HepG2 (cell line): ENCODE measurements around the gene KRTAP12-4. TPM values are rescaled to one million over a fixed set of nuclear protein-coding genes. Genes with fewer than 3 reads are reported as not detected.

Experiments used
- ATAC-seq: fragments of 200-7000 bp; cut with Tn5 transposase; 3 replicates; pipeline ENCODE4 v1.9.1; 2020; ENCODE audit warnings: mild to moderate bottlenecking, moderate library complexity
- BruUV-seq: library from RNA; stranded (reverse); fragments of 400-500 nt; replicated peaks from 2 replicates; lab custom pipeline; 2021; lab: Mats Ljungman, UMichigan
- CTCF ChIA-PET: fragments of 300-600 bp; formaldehyde crosslinking; extraction: SDS; loops from one replicate; lab custom pipeline; 2021; ENCODE audit warnings: low total read pairs, inconsistent platforms, low intra/inter-chr PET ratio; lab: Yijun Ruan, JAX
- POLR2A ChIA-PET: fragments of 350-600 bp; sonication (Branson Sonifier 250); formaldehyde crosslinking; loops from one replicate; lab custom pipeline; 2020; ENCODE audit warnings: antibody characterized with exemption, inconsistent platforms; lab: Yijun Ruan, JAX
- DNase-seq: peaks from one replicate; pipeline ENCODE4 v3.0.0-alpha.2; 2015; ENCODE audit warnings: low spot score
- FAIRE-seq: peaks from 3 replicates; lab custom pipeline; 2011; peaks lifted over from hg19 to GRCh38; lab: Jason Lieb, UNC
- H2AFZ ChIP-seq: one replicate; pipeline ENCODE4 v1.6.1; 2011; ENCODE audit warnings: low read length, inconsistent platforms
- H3K27ac ChIP-seq: fragments of 300-600 bp; 3 replicates; pipeline ENCODE4 v1.8.0; 2011; ENCODE audit warnings: mixed run types, mild to moderate bottlenecking, mixed read lengths, low read length, inconsistent platforms; ENCODE audit not compliant: insufficient read depth; ENCODE audit errors: extremely low read length
- H3K27me3 ChIP-seq, 2 experiments: fragments of 200-600 bp in 1 of 2; 2 replicates in 1 of 2; 3 replicates in 1 of 2; pipeline versions ENCODE4 v1.6.0 to v1.8.0; 2011; ENCODE audit warnings: low read length in 2 of 2, mild to moderate bottlenecking in 2 of 2, moderate library complexity in 2 of 2, inconsistent platforms in 1 of 2; ENCODE audit not compliant: insufficient read depth in 2 of 2, control insufficient read depth in 1 of 2
- H3K36me3 ChIP-seq, 2 experiments: fragments of 200-600 bp in 1 of 2; replicated peaks in 1 of 2; 2 replicates in 1 of 2; 3 replicates in 1 of 2; pipeline versions ENCODE4 v1.5.1 to v1.8.0; 2011; ENCODE audit warnings: low read length in 2 of 2, inconsistent platforms in 1 of 2; ENCODE audit not compliant: insufficient read depth in 2 of 2, control insufficient read depth in 1 of 2
- H3K4me1 ChIP-seq: 2 replicates; pipeline ENCODE4 v1.5.1; 2012; ENCODE audit warnings: low read length, inconsistent platforms; ENCODE audit not compliant: insufficient read depth
- H3K4me2 ChIP-seq: 2 replicates; pipeline ENCODE4 v1.6.0; 2011; ENCODE audit warnings: low read depth, low read length, inconsistent platforms
- H3K4me3 ChIP-seq, 3 experiments: fragments of 200-600 bp in 1 of 3; sonication (generic), shearing (Covaris generic) in 1 of 3; replicated peaks in 1 of 3; 2 replicates each; pipeline ENCODE4 v1.5.1; 2011 to 2016; ENCODE audit warnings: low read length in 3 of 3, inconsistent platforms in 2 of 3, low read depth in 2 of 3, mild to moderate bottlenecking in 2 of 3, control low read depth in 1 of 3, mixed read lengths in 1 of 3; ENCODE audit not compliant: insufficient read depth in 1 of 3
- H3K79me2 ChIP-seq: one replicate; pipeline ENCODE4 v1.6.1; 2011; ENCODE audit warnings: low read length, inconsistent platforms; ENCODE audit not compliant: insufficient read depth
- H3K9ac ChIP-seq: 2 replicates; pipeline ENCODE4 v1.6.0; 2011; ENCODE audit warnings: mild to moderate bottlenecking, low read depth, low read length, inconsistent platforms; ENCODE audit not compliant: insufficient read depth
- H3K9me3 ChIP-seq: 2 replicates; pipeline ENCODE4 v1.5.1; 2012; ENCODE audit warnings: mild to moderate bottlenecking, low read length
- H4K20me1 ChIP-seq: 2 replicates; pipeline ENCODE4 v1.6.0; 2011; ENCODE audit warnings: inconsistent platforms, mild to moderate bottlenecking, low read length, moderate library complexity; ENCODE audit not compliant: insufficient read depth
- CENPX ChIP-seq: sonication (generic); formaldehyde crosslinking; IDR thresholded peaks from 2 replicates; pipeline ENCODE4 v1.9.0; 2021; ENCODE audit warnings: mild to moderate bottlenecking, missing genetic modification reagents, moderate library complexity
- FOXK2 ChIP-seq: fragments of 450-650 bp; IDR thresholded peaks from 2 replicates; pipeline ENCODE4 v1.6.1; 2016
- KLF6 ChIP-seq: IDR thresholded peaks from 2 replicates; pipeline ENCODE4 v1.8.0; 2016; ENCODE audit warnings: missing biosample characterization, missing genetic modification reagents
- ZNF780A ChIP-seq: sonication (generic); formaldehyde crosslinking; IDR thresholded peaks from 2 replicates; pipeline ENCODE4 v1.8.0; 2022; ENCODE audit warnings: mild to moderate bottlenecking, missing genetic modification reagents, moderate library complexity
- ZNF782 ChIP-seq: sonication (generic); formaldehyde crosslinking; IDR thresholded peaks from 2 replicates; pipeline ENCODE4 v1.4.0; 2020; ENCODE audit warnings: missing genetic modification reagents, mild to moderate bottlenecking, borderline replicate concordance
- WGBS: methylation state at CpG from one replicate; pipeline ENCODE4 v1.1.6; 2017; ENCODE audit warnings: low lambda C conversion rate; 5-methylcytosine and 5-hydroxymethylcytosine counted together
- in situ Hi-C: cut with HindIII; loops from 2 replicates; pipeline ENCODE4 v1.10.0; 2017; ENCODE audit warnings: low pct_unique_long_range_greater_than_20kb; ENCODE audit not compliant: extremely low pct_ligation_motif_present
- intact Hi-C: fragments of 100-400 bp; cut with micrococcal nuclease; formaldehyde crosslinking; loops from one replicate; pipeline ENCODE4 v1.10.0; 2022; ENCODE audit not compliant: unreplicated experiment
- polyA plus RNA-seq, 8 experiments: library from polyadenylated mRNA; depleted of rRNA in 3 of 8; stranded (reverse) in 7 of 8; unstranded in 1 of 8; fragments of >200 nt; fragmentation: Illumina TruSeq in 4 of 8; extraction: Trizol in 4 of 8; gene quantifications; 2 replicates each; pipeline versions ENCODE4 v1.2.1 to v1.2.3, GENCODE V29; 2011 to 2016; ENCODE audit warnings: low read depth in 4 of 8, missing spikeins in 1 of 8, mixed read lengths in 1 of 8; ENCODE audit not compliant: insufficient read depth in 1 of 8
- total RNA-seq, 5 experiments: library from RNA; depleted of rRNA; stranded (reverse); fragments of >200 nt; fragmentation: Illumina TruSeq; extraction: Trizol; gene quantifications; 2 replicates each; pipeline ENCODE4 v1.2.3, GENCODE V29; 2016; ENCODE audit warnings: low read depth in 1 of 5

KRTAP12-4 gene
- total and polyA plus RNA-seq, 2 of the 13 experiments (the other 11 are each of a cell fraction or from before 2014, with no cell fraction given) = not detected

DNA sequence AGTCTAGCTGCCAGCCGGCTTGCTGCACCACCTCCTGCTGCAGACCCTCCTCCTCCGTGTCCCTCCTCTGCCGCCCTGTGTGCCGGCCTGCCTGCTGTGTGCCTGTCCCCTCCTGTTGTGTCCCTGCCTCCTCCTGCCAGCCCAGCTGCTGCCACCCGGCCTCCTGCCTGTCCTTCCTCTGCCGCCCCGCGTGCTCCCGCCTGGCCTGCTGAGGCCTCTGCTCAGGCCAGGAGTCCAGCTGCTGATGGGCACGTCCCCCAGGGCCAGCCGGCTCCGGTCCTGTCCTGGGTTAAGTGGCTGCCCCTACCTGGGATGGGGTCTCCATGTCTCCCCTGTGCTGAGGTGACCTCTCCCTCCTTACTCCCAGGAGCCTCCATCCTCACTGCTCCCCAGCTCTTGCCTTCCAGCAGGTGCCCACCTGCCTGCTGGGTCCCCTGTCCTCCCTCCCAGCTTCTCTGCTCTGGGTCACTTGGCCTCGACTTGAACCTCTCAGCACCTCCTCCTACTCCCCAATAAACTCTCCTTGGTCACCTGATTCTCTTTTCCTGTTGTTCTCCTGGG, 41.7 kb downstream of the KRTAP12-4 start:
- ATAC-seq (no peak), FAIRE-seq (no peak), DNase-seq (no peak)
- no peak overlapping the region for H3K4me2 ChIP-seq
- H4K20me1 ChIP-seq = no peaks in the 10 kb centered on the region
- no peaks in the 10 kb centered on the region for H3K4me1 ChIP-seq
- H3K36me3 ChIP-seq = no peaks in the 10 kb centered on the region
- CTCF ChIA-PET = no interaction called here
- in situ Hi-C loops = no loop called here
- 59% methylated on average over 9 of the region's 13 CpGs for WGBS
- POLR2A ChIA-PET = no interaction called here
- no peaks in the 10 kb centered on the region for H3K79me2 ChIP-seq
- no peak overlapping the region for H2AFZ ChIP-seq
- H3K9me3 ChIP-seq = peaks cover 24% of the 10 kb centered on the region; the same call in 1 of the 2 replicates
- no peak overlapping the region for H3K27ac ChIP-seq
- H3K9ac ChIP-seq = no peak overlapping the region
- BruUV-seq = no TSS peak
- H3K27me3 ChIP-seq = peaks cover 2 to 28% of the 10 kb centered on the region in 2 experiments; a peak in 3 of 5 replicates
- TF ChIP-seq ZNF780A (CRISPR knock-in tag) (no peak), CENPX (CRISPR knock-in tag) (no peak)
- no peak overlapping the region for H3K4me3 ChIP-seq
- intact Hi-C loops = no loop called here

DNA sequence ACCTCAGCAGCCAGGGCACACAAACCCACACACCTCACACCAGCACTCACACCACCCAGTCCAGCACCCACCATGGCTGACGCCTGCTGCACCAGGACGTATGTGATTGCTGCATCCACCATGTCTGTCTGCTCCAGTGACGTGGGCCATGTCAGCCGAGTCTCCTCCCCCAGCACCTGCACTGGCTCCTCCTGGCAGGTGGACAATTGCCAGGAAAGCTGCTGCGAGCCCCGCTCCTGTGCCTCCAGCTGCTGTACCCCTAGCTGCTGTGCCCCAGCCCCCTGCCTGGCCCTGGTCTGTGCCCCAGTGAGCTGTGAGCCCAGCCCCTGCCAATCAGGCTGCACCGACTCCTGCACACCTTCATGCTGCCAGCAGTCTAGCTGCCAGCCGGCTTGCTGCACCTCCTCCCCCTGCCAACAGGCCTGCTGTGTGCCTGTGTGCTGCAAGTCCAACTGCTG, 42.4 kb downstream of the KRTAP12-4 start, which contains the start of gene KRTAP10-8:
KRTAP10-8 (plus strand) TSS at position 51 of the 458 bp plus-strand sequence; CDS start at position 73, 22 bp downstream.
- H2AFZ ChIP-seq = no peak within 1 kb of the TSS
- CTCF ChIA-PET = no interaction called here
- no peak within 1 kb of the TSS for H3K27ac ChIP-seq
- no peak within 1 kb of the TSS for H3K4me3 ChIP-seq
- no peak within 1 kb of the TSS for H3K9ac ChIP-seq
- no peak within 1 kb of the TSS for H3K4me2 ChIP-seq
- no peak for ATAC-seq
- H3K79me2 ChIP-seq = no peaks in the 10 kb centered on the region
- H3K4me1 ChIP-seq = no peaks in the 10 kb centered on the region
- DNase-seq = no peak
- 100% methylated on average over 2 of the region's 8 CpGs for WGBS
- peaks cover 1 to 25% of the 10 kb centered on the region in 2 experiments; a peak in 3 of 5 replicates for H3K27me3 ChIP-seq
- TF ChIP-seq FOXK2 (no peak), ZNF782 (no peak), KLF6 (no peak)
- no peaks in the 10 kb centered on the region for H3K36me3 ChIP-seq
- H3K9me3 ChIP-seq = peaks cover 24% of the 10 kb centered on the region; the same call in 1 of the 2 replicates
- intact Hi-C loops = no loop called here
- BruUV-seq = no TSS peak
- in situ Hi-C loops = no loop called here
- POLR2A ChIA-PET = no interaction called here
- no peaks in the 10 kb centered on the region for H4K20me1 ChIP-seq
- FAIRE-seq = no peak
